Breast epithelium (tissue), 3 donors: ENCODE results near the gene SDK1.

Experiments used
- CTCF ChIP-seq, 3 donors: fragments of 450-650 bp; IDR thresholded peaks; one replicate each; pipeline ENCODE4 v1.5.1; 2016 to 2017; ENCODE audit warnings: antibody characterized with exemption in 3 of 3, mild to moderate bottlenecking in 3 of 3, moderate library complexity in 3 of 3
- POLR2AphosphoS5 ChIP-seq, 3 donors: sonication (generic); formaldehyde crosslinking; IDR thresholded peaks; one replicate each; pipeline ENCODE4 v1.6.1; 2017; ENCODE audit warnings: antibody characterized with exemption in 3 of 3

- no peak for TF ChIP-seq POLR2AphosphoS5 (IDR thresholded peaks at IDR 0.05)
- no peak for TF ChIP-seq CTCF (IDR thresholded peaks at IDR 0.05)
These were observed 133.6 kb downstream of the SDK1 start for GRCh38 chr7:3434611-3435010.
